Loucy (cell line): ENCODE data around the gene IZUMO2.

Source experiments
- H2AFZ ChIP-seq: fragments of 200-600 bp; sonication (generic); 2 replicates; pipeline ENCODE4 v1.6.0; 2016; ENCODE audit warnings: antibody characterized with exemption, mild to moderate bottlenecking, low read length, moderate library complexity
- H3F3A ChIP-seq: fragments of 200-600 bp; 2 replicates; pipeline ENCODE4 v1.6.0; 2016; ENCODE audit warnings: antibody characterized with exemption, low read depth, mild to moderate bottlenecking
- H3K27me3 ChIP-seq: fragments of 200-600 bp; sonication (generic); 2 replicates; pipeline ENCODE4 v1.6.1; 2014; ENCODE audit warnings: low read length, mild to moderate bottlenecking; ENCODE audit not compliant: insufficient read depth, poor library complexity, severe bottlenecking
- H3K36me3 ChIP-seq: fragments of 200-600 bp; sonication (generic); 2 replicates; pipeline ENCODE4 v1.6.1; 2016; ENCODE audit warnings: low read length; ENCODE audit not compliant: insufficient read depth
- H3K4me1 ChIP-seq: fragments of 200-600 bp; sonication (generic); 2 replicates; pipeline ENCODE4 v1.5.1; 2014; ENCODE audit warnings: low read length, mild to moderate bottlenecking; ENCODE audit not compliant: insufficient read depth, poor library complexity, severe bottlenecking
- H3K4me2 ChIP-seq: fragments of 200-600 bp; sonication (generic); 2 replicates; pipeline ENCODE4 v1.6.0; 2014; ENCODE audit warnings: antibody characterized with exemption, low read length, low read depth, mild to moderate bottlenecking; ENCODE audit not compliant: poor library complexity, severe bottlenecking
- H3K4me3 ChIP-seq: fragments of 200-600 bp; sonication (generic); 2 replicates; pipeline ENCODE4 v1.5.1; 2014; ENCODE audit warnings: low read length, mild to moderate bottlenecking, mixed read lengths; ENCODE audit not compliant: poor library complexity, severe bottlenecking
- H3K79me2 ChIP-seq: fragments of 200-600 bp; sonication (generic); 2 replicates; pipeline ENCODE4 v1.6.1; 2014; ENCODE audit warnings: low read length; ENCODE audit not compliant: insufficient read depth
- H3K9ac ChIP-seq: fragments of 200-600 bp; sonication (generic); 2 replicates; pipeline ENCODE4 v1.6.0; 2014; ENCODE audit warnings: mild to moderate bottlenecking, low read depth, low read length, moderate library complexity; ENCODE audit not compliant: poor library complexity, severe bottlenecking
- H3K9me2 ChIP-seq: fragments of 200-600 bp; sonication (generic); replicated peaks from 2 replicates; pipeline ENCODE4 v1.6.1; 2016; ENCODE audit warnings: low read depth, low read length, mixed read lengths
- H3K9me3 ChIP-seq: fragments of 200-600 bp; sonication (generic); 2 replicates; pipeline ENCODE4 v1.6.1; 2014; ENCODE audit warnings: mild to moderate bottlenecking, antibody characterized with exemption, low read length, low read depth; ENCODE audit not compliant: insufficient read depth
- H4K20me1 ChIP-seq: fragments of 200-600 bp; sonication (generic); 2 replicates; pipeline ENCODE4 v1.6.0; 2014; ENCODE audit warnings: antibody characterized with exemption, low read length, mild to moderate bottlenecking; ENCODE audit not compliant: insufficient read depth, poor library complexity, severe bottlenecking
- EZH2phosphoT487 ChIP-seq: fragments of 200-600 bp; IDR thresholded peaks from 2 replicates; pipeline ENCODE4 v1.6.1; 2018; ENCODE audit warnings: antibody characterized with exemption, mild to moderate bottlenecking, moderate library complexity, borderline replicate concordance
- TF ChIP-seq, protein P1 (sequence below): fragments of 200-600 bp; sonication (generic); conservative IDR thresholded peaks from 2 replicates; pipeline ENCODE4 v1.5.1; 2014; ENCODE audit warnings: mild to moderate bottlenecking, antibody characterized with exemption, low read length

IZUMO2 gene

DNA sequence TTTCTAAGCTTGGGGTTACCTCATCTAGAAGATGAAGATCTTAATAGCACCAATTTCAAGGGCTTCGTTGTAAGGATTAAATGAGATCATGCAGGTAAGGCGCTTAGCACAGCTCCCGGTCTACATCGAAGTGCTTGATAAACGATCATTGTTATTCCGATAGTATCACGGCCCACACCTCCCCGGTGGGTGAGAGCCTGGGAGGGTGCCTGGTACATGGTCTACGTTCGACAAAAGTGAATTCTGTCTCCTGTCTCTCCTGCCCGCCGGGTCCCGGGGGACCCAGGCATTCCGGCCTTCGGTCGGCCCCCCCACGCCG is 39.8 kb upstream of the IZUMO2 start:
- Histone ChIP-seq H3K4me3 (no peak overlapping the region), H2AFZ (no peak overlapping the region)

DNA sequence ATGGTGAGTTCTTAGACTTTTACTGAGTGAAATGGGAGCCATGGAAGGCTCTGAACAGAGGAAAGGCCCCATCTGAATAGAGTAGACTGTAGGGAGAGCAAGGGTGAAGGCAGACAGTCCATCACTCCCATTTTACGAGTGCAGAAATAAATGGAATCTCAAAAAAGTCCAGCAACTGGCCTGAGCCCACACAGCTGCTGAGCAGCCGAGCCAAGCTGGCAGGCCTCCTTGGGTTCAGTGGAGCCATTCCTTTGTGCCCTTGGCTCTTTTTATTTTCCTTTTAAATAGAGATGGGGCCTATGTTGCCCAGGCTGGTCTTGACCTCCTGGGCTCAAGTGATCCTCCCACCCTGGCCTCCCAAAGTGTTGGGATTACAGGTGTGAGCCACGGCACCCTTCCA is 39.3 kb upstream of the IZUMO2 start:
- Histone ChIP-seq H3K4me3 (no peak overlapping the region), H3K9ac (no peak overlapping the region), H3K27me3 (no peaks in the 10 kb centered on the region), H2AFZ (no peak overlapping the region), H3K4me2 (no peak overlapping the region), H3K9me3 (no peaks in the 10 kb centered on the region; the same call in 1 of the 2 replicates), H3K36me3 (no peaks in the 10 kb centered on the region), H3K9me2 (no peaks in the 10 kb centered on the region), H3K79me2 (no peaks in the 10 kb centered on the region), H3K4me1 (no peaks in the 10 kb centered on the region), H3F3A (no peaks in the 10 kb centered on the region), H4K20me1 (no peaks in the 10 kb centered on the region)
- TF ChIP-seq, protein P1, sequence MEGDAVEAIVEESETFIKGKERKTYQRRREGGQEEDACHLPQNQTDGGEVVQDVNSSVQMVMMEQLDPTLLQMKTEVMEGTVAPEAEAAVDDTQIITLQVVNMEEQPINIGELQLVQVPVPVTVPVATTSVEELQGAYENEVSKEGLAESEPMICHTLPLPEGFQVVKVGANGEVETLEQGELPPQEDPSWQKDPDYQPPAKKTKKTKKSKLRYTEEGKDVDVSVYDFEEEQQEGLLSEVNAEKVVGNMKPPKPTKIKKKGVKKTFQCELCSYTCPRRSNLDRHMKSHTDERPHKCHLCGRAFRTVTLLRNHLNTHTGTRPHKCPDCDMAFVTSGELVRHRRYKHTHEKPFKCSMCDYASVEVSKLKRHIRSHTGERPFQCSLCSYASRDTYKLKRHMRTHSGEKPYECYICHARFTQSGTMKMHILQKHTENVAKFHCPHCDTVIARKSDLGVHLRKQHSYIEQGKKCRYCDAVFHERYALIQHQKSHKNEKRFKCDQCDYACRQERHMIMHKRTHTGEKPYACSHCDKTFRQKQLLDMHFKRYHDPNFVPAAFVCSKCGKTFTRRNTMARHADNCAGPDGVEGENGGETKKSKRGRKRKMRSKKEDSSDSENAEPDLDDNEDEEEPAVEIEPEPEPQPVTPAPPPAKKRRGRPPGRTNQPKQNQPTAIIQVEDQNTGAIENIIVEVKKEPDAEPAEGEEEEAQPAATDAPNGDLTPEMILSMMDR: no peak
- TF ChIP-seq EZH2phosphoT487: no peak

More for the DNA sequence above, 39.8 kb upstream of the IZUMO2 start:
- no peak for TF ChIP-seq EZH2phosphoT487
- TF ChIP-seq, protein P1: no peak
- Histone ChIP-seq H3K27me3 (no peaks in the 10 kb centered on the region), H3K9me3 (no peaks in the 10 kb centered on the region; the same call in 1 of the 2 replicates), H4K20me1 (no peaks in the 10 kb centered on the region), H3K79me2 (no peaks in the 10 kb centered on the region), H3F3A (no peaks in the 10 kb centered on the region), H3K9ac (no peak overlapping the region), H3K4me1 (no peaks in the 10 kb centered on the region), H3K9me2 (no peaks in the 10 kb centered on the region), H3K36me3 (no peaks in the 10 kb centered on the region), H3K4me2 (no peak overlapping the region)

DNA sequence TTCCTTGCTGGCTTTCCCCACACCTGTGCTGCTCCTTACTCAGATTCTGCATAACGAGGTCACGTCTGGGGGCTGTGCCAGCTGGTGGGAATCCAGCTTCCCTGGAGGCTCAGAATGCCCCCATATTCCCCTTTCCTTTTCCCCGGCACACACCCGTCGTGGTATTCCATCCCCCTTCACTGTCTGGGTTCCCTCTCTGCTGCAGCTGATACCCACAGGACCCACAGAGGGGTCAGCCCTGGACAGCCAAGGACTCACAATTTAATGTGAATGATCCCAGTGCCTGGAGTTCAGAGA is 36.1 kb upstream of the IZUMO2 start:
- H3K4me3 ChIP-seq: no peak overlapping the region
- no peaks in the 10 kb centered on the region for H3K36me3 ChIP-seq
- H3K27me3 ChIP-seq: no peaks in the 10 kb centered on the region
- no peaks in the 10 kb centered on the region for H3K9me3 ChIP-seq
- H2AFZ ChIP-seq: no peak overlapping the region
- no peak overlapping the region for H3K4me2 ChIP-seq
- H3K9ac ChIP-seq: no peak overlapping the region
- TF ChIP-seq, protein P1: no peak
- no peak for TF ChIP-seq EZH2phosphoT487
- H4K20me1 ChIP-seq: no peaks in the 10 kb centered on the region
- no peaks in the 10 kb centered on the region for H3K9me2 ChIP-seq
- H3K4me1 ChIP-seq: no peaks in the 10 kb centered on the region
- no peaks in the 10 kb centered on the region for H3K79me2 ChIP-seq
- no peaks in the 10 kb centered on the region for H3F3A ChIP-seq
